K562 (cell line): ENCODE data around the gene DNAJB12. TPM values are rescaled to one million over a fixed set of nuclear protein-coding genes. Genes with fewer than 3 reads are reported as not detected.

Experiments used
- CCAR2 ChIP-seq: fragments of 200-400 bp; formaldehyde crosslinking; IDR thresholded peaks from 2 replicates; pipeline ENCODE4 v1.6.1; 2017; ENCODE audit warnings: mild to moderate bottlenecking, low read depth, low read length
- E2F1 ChIP-seq: sonication (generic); formaldehyde crosslinking; IDR thresholded peaks from 2 replicates; pipeline ENCODE4 v1.8.1; 2023; ENCODE audit warnings: mild to moderate bottlenecking, missing genetic modification reagents, moderate library complexity
- FOS ChIP-seq: IDR thresholded peaks from 3 replicates; pipeline ENCODE4 v1.6.1; 2011; ENCODE audit not compliant: insufficient read length; ENCODE audit errors: extremely low read depth
- GATAD2B ChIP-seq: fragments of 450-650 bp; IDR thresholded peaks from 2 replicates; pipeline ENCODE4 v1.6.1; 2017; ENCODE audit warnings: mild to moderate bottlenecking, borderline replicate concordance
- HLTF ChIP-seq: fragments of 450-650 bp; IDR thresholded peaks from 2 replicates; pipeline ENCODE4 v1.6.1; 2016
- KAT2B ChIP-seq: IDR thresholded peaks from one replicate; pipeline ENCODE4 v1.6.1; 2012; ENCODE audit warnings: low read depth, mild to moderate bottlenecking, control low read depth, inconsistent platforms, low read length, moderate library complexity
- MCM2 ChIP-seq: fragments of 450-650 bp; IDR thresholded peaks from 2 replicates; pipeline ENCODE4 v1.6.1; 2017; ENCODE audit warnings: low read depth, mild to moderate bottlenecking
- MYNN ChIP-seq, 2 experiments: sonication (generic); formaldehyde crosslinking in 1 of 2; IDR thresholded peaks; 2 replicates each; pipeline versions ENCODE4 v1.5.0 to v1.6.1; 2016 to 2020; ENCODE audit warnings: antibody characterized with exemption in 1 of 2, missing genetic modification reagents in 1 of 2
- NELFE ChIP-seq: IDR thresholded peaks from 2 replicates; pipeline ENCODE4 v1.6.1; 2011; ENCODE audit warnings: mild to moderate bottlenecking; ENCODE audit not compliant: insufficient read depth, insufficient read length
- RBM39 ChIP-seq: fragments of 200-400 bp; formaldehyde crosslinking; optimal IDR thresholded peaks from 2 replicates; pipeline ENCODE3; 2018; ENCODE audit warnings: low read depth, low read length
- SMAD2 ChIP-seq: fragments of 150-350 bp; IDR thresholded peaks from 2 replicates; pipeline ENCODE4 v1.6.1; 2014; ENCODE audit warnings: low read depth, mild to moderate bottlenecking, low read length
- TSHZ1 ChIP-seq: fragments of 250-450 bp; sonication (Bioruptor Pico); IDR thresholded peaks from 2 replicates; pipeline ENCODE4 v1.4.0; 2020; ENCODE audit warnings: mild to moderate bottlenecking, moderate library complexity
- ZBTB11 ChIP-seq, 3 experiments: fragments of 200-800 bp in 1 of 3; fragments of 250-450 bp in 1 of 3; fragments of 450-650 bp in 1 of 3; sonication (Bioruptor Pico) in 1 of 3; sonication (Bioruptor generic) in 1 of 3; formaldehyde crosslinking in 1 of 3; IDR thresholded peaks; 2 replicates each; pipeline versions ENCODE4 v1.6.1 to v1.8.0; 2016 to 2022; ENCODE audit warnings: mild to moderate bottlenecking in 2 of 3, missing genetic modification characterization in 2 of 3, missing compliant biosample characterization in 1 of 3, moderate library complexity in 1 of 3
- polyA plus RNA-seq, 8 experiments: library from polyadenylated mRNA; depleted of rRNA in 4 of 8; stranded (reverse) in 5 of 8; unstranded in 3 of 8; fragments of >200 nt; fragmentation: Nextera tagmentation in 2 of 8; fragmentation: Illumina TruSeq in 1 of 8; extraction: Ambion mirVana in 2 of 8; extraction: Trizol in 1 of 8; gene quantifications; 2 replicates each; pipeline versions ENCODE4 v1.2.1 to v1.2.3, GENCODE V29; 2011 to 2014; ENCODE audit warnings: inconsistent platforms in 1 of 8, missing spikeins in 1 of 8
- total RNA-seq, 7 experiments: library from RNA; depleted of rRNA in 6 of 7; stranded (reverse); fragments of >200 nt in 6 of 7; fragmentation: Illumina TruSeq in 2 of 7; extraction: Trizol in 2 of 7; gene quantifications; 2 replicates each; pipeline versions ENCODE4 v1.2.1 to v1.2.3, GENCODE V29; 2011 to 2021; ENCODE audit warnings: low replicate concordance in 1 of 7
- TF ChIP-seq, protein P1 (sequence below): fragments of 450-650 bp; IDR thresholded peaks from 2 replicates; pipeline ENCODE4 v1.6.1; 2017; ENCODE audit warnings: antibody characterized with exemption, mild to moderate bottlenecking

DNAJB12 gene
- total and polyA plus RNA-seq, 9 of the 15 experiments (the other 6 are each of a cell fraction or from before 2014, with no cell fraction given), result 3.5 to 31.5 (median 20.3) TPM

- peak; percentile 98 for TF ChIP-seq HLTF
- TF ChIP-seq FOS, result no peak
- TF ChIP-seq KAT2B, result no peak
- peak; percentile 91 to 98 (median 94); a peak in 5 of 6 replicates for TF ChIP-seq ZBTB11 (CRISPR knock-in tag; IDR thresholded peaks at IDR 0.05)
- TF ChIP-seq, protein P1, sequence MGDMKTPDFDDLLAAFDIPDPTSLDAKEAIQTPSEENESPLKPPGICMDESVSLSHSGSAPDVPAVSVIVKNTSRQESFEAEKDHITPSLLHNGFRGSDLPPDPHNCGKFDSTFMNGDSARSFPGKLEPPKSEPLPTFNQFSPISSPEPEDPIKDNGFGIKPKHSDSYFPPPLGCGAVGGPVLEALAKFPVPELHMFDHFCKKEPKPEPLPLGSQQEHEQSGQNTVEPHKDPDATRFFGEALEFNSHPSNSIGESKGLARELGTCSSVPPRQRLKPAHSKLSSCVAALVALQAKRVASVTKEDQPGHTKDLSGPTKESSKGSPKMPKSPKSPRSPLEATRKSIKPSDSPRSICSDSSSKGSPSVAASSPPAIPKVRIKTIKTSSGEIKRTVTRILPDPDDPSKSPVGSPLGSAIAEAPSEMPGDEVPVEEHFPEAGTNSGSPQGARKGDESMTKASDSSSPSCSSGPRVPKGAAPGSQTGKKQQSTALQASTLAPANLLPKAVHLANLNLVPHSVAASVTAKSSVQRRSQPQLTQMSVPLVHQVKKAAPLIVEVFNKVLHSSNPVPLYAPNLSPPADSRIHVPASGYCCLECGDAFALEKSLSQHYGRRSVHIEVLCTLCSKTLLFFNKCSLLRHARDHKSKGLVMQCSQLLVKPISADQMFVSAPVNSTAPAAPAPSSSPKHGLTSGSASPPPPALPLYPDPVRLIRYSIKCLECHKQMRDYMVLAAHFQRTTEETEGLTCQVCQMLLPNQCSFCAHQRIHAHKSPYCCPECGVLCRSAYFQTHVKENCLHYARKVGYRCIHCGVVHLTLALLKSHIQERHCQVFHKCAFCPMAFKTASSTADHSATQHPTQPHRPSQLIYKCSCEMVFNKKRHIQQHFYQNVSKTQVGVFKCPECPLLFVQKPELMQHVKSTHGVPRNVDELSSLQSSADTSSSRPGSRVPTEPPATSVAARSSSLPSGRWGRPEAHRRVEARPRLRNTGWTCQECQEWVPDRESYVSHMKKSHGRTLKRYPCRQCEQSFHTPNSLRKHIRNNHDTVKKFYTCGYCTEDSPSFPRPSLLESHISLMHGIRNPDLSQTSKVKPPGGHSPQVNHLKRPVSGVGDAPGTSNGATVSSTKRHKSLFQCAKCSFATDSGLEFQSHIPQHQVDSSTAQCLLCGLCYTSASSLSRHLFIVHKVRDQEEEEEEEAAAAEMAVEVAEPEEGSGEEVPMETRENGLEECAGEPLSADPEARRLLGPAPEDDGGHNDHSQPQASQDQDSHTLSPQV, result peak; percentile 76
- no peak for TF ChIP-seq CCAR2
- TF ChIP-seq TSHZ1 (CRISPR knock-in tag), result no peak
- TF ChIP-seq MYNN (IDR thresholded peaks at IDR 0.05), result no peak
- no peak for TF ChIP-seq MYNN (CRISPR knock-in tag; IDR thresholded peaks at IDR 0.05)
- TF ChIP-seq NELFE, result no peak
- TF ChIP-seq E2F1, result no peak; the same call in none of the 2 replicates
- TF ChIP-seq RBM39, result no peak
- TF ChIP-seq MCM2, result no peak
- no peak for TF ChIP-seq SMAD2
- peak; percentile 56; the same call in 1 of the 2 replicates for TF ChIP-seq GATAD2B
These were observed at the start of gene DNAJB12 (continued) for GRCh38 chr10:72354356-72355213.
